Lower lobe of right lung (tissue), 1 donor: Measurements from ENCODE around the gene LRRC37A2. TPM values are rescaled to one million over a fixed set of nuclear protein-coding genes. Genes with fewer than 3 reads are reported as not detected.

Experiments
- total RNA-seq: library from RNA; stranded (reverse); fragmentation: NEBNext Ultra II Directional; extraction: Animal tissue kit (Norgen Biotek cat#: 25700); gene quantifications from one replicate; pipeline ENCODE4 v1.2.1, GENCODE V29; 2021
- donor health status: DM: no; HTN: yes; CAD: no; lungs with severe emphysema.

Gene LRRC37A2
- total RNA-seq, 1 donor from 2014 or later: 13.4 TPM

Other genes starting within 250 kb of the LRRC37A2 start
- 3.3 TPM for gene LRRC37A, start 217.3 kb upstream of the LRRC37A2 start, total RNA-seq
- 29.3 TPM for gene ARL17B, start 150.7 kb upstream of the LRRC37A2 start, total RNA-seq
- 25.9 TPM for gene ARL17A, start 67.2 kb downstream of the LRRC37A2 start, total RNA-seq
- gene NSF, start 78.2 kb downstream of the LRRC37A2 start, total RNA-seq: 52.7 TPM